NCI-H748 (cell line): Measurements from ENCODE around the gene EGFL6.
A peak's percentile ranks its signal among the peaks of the same experiment; 100 is the strongest.

Source experiments
- DNase-seq: peaks from one replicate; lab custom pipeline; 2025; ENCODE audit not compliant: unreplicated experiment; lab: John Stamatoyannopoulos, UW

The EGFL6 gene

GRCh38 chrX:13569479-13570260 is at the start of gene EGFL6:
Gene EGFL6, plus strand, starts transcription at chrX:13569601. Its CDS starts 261 bp downstream, at chrX:13569862.
- peak; percentile 60 for DNase-seq

DNA sequence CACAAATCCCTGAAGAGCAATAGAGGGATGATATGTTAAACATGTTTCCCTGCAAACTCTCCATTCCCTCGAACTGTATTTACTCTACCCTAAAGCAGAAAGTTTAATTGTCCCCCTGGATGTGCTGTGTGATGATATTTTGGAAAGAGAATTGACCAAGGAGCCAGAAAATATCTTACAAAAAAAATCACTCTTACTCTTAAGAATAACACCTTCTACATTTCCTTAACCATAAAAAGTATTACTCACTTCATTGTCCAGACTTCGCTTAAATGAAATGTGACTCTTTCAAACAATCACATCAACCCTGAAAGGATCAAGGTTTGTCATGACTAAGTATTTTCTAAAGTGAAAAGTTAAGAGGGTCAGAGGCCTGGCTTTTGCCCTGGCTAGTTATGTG is 49.0 kb upstream of the EGFL6 start:
- no peak for DNase-seq

- DNase-seq, result no peak
Observed at GRCh38 chrX:13520936-13521335, 48.5 kb upstream of the EGFL6 start.

- no peak for DNase-seq
Observed at GRCh38 chrX:13522811-13523210, 46.6 kb upstream of the EGFL6 start.

DNA sequence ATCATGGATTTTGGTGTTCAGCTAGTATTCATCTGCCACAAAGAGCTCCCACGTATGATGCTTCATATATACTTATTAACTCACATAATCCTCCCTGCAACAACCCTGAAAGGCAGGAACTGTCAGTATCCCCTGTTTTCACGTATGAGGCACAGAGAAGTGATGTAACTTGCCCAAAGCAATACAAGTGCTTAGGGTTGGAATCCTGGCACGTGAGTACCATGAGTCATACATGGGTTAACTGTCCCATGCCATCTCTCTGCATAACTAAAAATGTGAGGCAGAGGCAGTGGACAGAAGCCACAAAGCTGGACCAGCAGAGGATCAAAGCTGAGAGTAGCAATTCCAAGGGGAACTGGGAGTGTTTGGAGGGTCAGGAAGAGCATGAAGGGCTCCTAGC is 35.7 kb upstream of the EGFL6 start:
- DNase-seq, result no peak

DNA sequence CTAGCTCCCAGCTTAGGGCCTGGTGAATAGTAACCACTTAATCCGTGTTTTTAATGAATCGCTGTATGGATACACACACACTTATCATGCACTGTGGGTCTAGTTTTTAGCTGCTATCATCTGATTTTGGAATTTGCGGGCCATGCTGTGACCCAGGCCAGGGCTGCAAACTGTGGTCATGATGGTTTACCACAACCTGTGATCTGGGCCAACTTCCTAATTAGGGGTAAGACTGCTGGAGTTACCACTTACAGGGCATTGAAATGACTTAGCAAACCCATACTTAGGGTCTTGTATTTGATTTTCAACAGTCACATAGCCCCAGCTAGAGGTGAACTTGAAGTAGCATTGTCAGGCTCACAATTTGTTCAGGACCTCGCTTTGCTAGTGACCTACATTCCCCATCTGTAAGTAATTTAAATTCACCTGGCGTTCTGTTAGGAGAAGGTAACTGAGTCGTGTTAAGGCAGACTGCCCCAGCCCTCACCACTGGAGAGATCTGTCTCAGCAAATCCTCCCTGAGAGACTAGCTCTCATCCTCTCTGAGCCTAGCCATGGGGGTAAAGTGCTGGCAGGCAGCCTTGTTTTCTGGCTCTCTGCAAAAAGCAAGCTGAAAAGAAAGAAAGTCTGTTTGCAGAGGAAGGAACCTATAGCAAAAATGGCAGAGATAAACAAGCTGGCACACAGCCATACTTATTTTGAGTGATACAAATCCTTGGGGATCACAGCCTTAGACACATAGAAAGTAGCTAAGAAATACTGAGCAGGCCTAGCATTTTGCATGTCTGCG is 33.8 kb upstream of the EGFL6 start:
- no peak for DNase-seq

DNA sequence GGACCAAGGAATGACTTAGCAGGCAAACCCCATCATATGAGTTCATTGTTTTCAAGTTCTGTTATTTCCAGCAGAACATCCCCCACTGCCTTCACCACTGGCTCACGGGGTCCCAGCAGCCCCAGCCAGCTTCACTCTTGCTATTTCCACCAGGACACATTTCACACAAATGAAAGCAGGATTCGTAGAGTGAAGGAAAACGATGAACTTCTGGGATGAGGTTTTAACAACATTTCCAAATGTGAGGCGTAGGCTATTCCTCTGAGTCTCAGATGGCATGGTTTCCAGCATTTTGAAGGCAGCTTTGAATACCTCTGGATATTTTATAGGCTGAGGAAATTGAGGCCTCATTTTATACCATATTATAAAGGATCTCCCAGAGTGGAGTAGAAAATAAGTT is 32.9 kb upstream of the EGFL6 start:
- DNase-seq, result no peak

DNA sequence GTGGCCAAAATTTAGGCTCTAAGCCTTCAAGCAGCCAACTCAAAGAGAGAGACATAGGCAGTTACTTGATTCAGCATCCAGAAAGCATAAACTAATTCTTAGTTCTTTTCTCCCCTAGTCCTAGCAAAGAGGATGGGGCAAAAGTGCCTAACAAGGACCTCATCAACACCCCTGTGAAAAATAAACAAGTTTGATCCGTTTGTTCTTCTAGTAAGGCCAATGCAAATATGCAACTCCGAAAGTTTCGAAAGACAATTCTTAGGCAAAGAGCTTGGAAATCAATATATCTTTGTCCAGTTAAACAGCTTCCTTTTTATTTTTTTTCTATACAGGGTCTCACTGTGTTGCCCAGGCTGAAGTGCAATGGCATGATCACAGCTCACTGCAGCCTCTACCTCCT is 31.0 kb upstream of the EGFL6 start:
- no peak for DNase-seq

GRCh38 chrX:13540602-13541001 is 28.8 kb upstream of the EGFL6 start:
- DNase-seq, result no peak

DNA sequence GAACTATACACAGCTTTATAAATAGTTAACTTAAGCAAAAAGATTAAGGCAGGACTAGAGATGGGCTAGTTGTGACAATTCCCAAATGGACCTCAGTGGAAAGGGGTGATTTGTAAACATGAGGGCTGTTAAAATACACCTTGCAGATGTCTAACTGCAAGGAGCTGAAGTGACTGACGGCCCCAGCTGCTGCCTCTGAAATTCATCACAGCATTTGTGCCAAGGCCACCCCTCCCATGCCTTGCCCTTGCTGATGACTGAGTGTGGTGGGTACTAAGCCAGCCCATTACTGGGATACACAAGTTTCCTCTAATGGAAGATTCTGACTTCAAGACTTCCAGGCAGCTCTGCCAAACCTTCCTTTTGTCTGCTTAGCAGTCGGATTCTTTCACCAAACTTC is 23.7 kb upstream of the EGFL6 start:
- DNase-seq, result no peak

DNA sequence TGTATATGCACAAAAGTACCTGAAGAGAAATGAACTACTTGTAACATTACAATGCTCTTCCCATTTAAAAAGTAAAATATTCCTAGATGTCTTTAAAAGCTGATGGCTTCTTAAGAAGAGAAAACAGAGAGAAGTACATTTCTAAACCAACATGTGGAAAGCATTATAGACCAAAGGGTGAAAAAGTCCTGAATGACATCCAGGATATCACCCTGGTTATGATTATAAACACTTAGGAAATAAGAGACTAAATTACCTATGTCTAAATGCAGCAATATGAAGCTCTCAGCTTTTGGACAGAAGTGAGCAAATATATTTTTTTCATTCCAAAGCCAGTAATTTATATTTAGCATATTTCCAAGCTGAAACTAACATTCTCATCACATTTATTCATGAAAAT is 21.7 kb upstream of the EGFL6 start:
- DNase-seq, result no peak

- DNase-seq, result no peak
Observed at GRCh38 chrX:13550346-13550745, 19.1 kb upstream of the EGFL6 start.

- no peak for DNase-seq
Observed at GRCh38 chrX:13551610-13552009, 17.8 kb upstream of the EGFL6 start.

DNA sequence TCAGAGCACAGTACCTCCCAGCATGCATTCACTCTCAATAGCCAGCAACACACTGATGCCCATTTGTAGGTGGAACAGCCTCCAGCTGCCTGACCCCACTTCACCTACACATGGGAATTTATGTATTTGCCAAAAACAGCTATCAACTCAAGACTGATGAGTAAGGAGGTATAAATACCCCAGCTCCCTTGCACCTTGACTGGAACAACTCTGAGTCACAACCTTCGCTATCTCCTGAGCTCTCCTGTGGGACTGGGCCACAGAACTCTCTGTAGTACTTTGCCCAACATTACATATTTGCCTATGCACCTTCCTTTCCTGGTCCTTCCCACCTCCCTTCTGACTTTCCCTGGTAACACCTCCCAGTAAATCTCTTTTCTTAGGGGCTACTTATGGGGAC is 16.5 kb upstream of the EGFL6 start:
- no peak for DNase-seq

DNA sequence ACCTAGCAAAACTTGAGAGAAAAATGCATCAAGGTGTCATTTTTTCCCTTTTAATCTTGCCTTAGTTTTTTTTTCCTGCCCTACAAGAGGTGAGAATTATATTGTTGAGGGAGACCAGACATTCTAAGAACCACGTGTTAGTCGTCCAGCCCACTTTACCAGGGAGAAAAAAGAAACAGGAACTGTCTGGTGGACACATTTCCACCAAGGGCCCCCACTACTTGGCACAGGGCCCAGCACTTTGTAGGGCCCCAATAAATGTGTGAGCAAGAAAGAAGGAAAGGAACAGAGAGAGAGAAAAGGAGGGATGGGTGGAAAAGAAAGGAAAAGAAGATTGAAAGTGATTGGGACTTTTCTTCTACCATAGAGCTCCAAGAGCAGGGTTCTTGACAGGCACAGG is 3.9 kb upstream of the EGFL6 start:
- DNase-seq, result no peak

DNA sequence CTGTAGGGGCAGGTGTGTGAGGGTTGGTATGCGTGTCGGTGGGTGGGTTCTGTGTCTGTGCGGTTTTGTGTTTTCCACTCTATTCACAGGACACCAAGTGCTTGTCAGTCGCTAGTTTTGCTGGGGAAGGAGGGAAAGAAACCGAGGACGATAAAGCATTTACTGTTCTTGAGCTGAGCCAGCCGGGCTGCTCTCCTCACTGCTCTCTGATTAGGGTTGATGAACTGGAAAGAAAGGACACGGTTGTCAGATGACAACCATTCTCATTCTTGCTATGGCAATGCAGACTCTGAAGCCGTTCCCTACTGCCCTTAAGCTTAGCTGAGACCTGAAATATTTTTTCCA is 832 bp downstream of the EGFL6 start:
- peak; percentile 36 for DNase-seq

DNA sequence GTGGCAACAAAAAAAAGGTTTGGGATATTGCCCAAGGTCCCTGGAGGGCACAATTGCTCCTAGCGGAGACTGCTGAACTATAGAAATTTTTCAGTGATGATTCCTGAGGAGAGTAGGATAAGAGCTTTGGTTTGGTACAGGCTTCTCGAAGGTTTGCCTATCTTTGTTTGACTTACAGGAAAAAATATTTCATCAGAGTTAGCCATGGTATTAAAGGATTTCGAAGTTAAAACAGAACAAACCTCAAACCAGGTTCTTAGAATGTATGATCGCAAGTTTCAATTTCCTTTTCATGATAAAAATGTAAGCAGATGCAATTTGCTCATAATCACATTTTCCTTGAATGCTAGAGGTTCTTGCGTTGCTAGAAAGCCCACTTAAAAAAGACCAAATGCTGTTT is 1.7 kb downstream of the EGFL6 start:
- no peak for DNase-seq

- no peak for DNase-seq
Observed at GRCh38 chrX:13574600-13574999, 5.2 kb downstream of the EGFL6 start.

DNA sequence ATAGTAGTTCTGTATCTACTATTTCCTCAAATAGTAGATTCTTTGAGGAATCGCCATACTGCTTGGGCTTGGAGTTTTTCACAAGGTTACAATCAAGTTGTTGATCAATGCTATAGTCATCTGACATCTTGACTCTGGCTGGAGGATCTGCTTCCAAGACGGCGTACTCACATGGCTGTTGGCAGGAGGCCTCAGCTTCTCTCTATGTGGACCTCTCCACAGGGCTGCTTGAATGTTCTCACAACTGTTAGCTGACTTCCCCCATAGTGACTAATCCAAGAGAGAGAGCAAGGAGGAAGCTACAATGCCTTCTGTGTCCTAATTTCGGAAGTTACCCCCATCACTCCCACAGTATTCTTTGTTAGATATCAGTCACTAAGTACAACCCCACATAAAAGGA is 10.3 kb downstream of the EGFL6 start:
- DNase-seq, result no peak

DNA sequence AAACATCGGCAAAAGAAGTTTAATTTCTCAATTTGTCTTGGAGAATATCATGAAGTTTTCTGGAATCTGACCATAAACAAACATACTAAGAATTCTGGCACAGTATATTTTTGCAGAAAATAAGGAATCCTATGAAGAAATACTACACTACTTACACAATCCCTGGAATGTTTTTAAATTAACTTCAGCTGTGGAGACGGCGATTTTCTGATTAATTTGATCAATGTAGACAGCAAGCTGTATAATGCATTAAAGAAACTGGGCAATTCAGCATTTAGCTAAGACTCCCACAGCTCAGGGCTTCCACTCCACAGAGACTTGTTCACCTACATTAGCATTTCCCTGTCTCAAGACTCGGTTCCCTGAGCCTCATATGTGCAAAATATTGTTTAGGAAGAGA is 12.2 kb downstream of the EGFL6 start:
- DNase-seq, result no peak

DNA sequence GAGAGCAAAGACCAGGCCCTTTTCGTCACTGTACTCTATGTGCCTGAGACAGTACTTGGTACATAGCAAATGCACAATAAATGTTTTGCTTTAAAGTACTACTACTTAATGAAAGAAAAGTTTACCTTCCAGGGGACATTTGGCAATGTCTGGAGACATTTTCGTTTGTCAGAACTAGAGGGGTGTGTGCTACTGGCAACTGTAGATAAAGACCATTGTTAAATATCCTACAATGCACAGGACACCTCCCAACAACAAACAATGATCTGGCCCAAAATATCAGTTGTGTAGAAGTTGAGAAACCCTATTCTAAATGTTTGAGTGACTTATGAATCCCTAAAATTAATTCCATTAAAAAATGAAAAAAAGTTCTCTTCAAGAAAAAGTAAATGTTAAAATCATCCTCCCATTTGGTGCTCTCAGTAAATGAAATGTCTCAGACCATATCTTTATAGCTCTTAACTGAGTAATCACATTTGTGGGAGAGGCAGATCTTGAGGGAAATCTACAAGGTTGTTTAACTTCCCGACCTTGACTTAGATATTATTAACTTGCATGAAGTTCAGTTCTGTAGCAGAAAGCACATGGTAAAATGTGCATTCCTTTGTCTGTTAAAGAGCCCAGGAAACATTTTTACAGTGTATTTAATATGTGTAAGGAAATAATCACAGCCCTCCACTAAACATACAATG is 18.5 kb downstream of the EGFL6 start:
- DNase-seq, result no peak

DNA sequence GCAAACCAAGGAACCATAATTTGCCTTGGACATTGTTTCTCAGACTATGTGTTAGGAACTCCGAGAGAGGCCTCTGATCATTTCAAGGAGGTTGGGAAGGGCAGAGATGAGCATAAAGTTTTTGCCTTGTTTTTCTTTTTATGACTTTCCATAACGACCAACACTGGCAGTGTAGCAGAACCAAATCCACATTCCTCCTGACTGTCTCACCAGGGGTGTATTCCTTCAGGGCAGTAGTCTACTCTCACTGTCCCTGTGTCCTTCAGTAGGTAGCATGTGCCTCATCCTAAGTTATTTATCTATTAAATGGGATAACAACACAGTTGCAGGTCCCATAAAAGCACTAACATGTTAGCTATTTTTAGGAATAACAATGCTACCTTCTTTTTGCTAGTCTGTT is 20.8 kb downstream of the EGFL6 start:
- no peak for DNase-seq
